CD4-positive, alpha-beta T cell treated with Interleukin-2 at 100 ng/mL for 4 hours (primary cell): Measurements from ENCODE around the gene NDUFA13.

Source experiments
- DNase-seq: peaks from one replicate; pipeline ENCODE4 v3.0.0-alpha.2; 2020; ENCODE audit warnings: low spot score

NDUFA13 gene

GRCh38 chr19:19489804-19490204, 26.2 kb upstream of the NDUFA13 start:
- DNase-seq, result no peak

DNA sequence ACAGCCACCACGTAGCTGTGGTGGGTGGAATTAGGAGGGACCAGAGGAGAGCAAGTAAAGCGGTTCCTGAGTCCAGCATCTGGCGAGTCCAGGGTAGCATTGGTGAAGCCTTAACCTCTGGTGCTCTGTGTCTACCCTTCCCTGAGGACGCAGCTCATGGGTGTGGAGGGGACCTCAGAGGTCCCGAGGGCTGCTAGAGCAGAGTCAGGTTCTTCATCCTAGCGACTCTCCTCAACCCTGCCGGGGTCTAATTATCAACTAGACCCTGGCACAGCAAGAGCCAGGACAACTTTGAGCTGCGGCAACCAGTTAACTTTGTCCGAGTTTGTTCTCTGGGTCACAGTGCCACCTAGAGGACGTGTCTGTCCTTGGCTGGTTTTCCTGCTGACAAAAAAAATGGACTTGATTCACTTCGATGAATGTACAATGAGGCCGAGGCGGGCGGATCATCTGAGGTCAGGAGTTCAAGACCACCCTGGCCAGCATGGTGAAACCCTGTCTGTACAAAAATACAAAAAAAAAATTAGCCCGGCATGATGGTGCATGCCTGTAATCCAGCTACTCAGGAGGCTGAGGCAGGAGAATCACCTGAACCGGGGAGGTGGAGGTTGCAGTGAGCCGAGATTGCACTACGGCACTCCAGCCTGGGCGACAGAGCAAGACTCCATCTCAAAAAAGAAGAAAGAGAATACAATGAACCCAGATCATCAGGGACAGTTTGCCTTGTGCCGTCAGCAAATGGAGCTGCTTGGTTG, 25.6 kb upstream of the NDUFA13 start:
- peak; percentile 86 for DNase-seq

DNA sequence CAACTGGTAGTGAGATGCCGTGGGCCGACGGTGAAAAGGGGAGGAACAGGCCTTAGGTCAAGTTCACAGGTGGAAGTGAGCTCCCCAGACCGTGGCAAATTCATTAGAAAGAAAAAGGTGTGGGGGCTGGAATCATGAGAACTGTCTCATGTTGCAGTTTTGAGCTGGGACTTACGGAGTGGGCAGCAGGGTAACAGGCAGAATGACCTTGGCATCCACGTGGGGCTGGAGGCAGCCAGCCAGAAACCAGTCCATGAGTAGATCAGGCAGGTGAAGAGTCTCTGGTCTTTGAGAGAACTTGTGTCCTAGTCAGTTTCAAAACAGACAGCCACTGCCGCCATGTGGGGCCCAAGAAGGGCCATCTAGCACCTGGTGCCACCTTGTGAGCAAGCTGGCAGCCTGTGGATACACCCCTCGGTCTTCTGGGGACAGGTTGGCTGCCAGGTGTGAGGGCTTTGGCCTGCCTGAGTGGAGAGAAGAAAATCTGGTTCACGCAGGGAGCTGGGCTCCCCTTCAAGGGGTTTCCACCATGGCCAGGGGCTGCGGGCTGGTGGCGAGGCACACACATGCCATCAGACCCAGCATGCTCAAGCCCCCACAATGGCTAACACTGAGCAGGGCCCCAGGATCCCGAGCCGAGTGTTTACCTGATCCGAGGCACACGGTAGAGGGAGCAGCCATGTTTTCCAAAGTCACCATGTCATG, 24.6 kb upstream of the NDUFA13 start:
- DNase-seq, result no peak

GRCh38 chr19:19492026-19492610, 23.9 kb upstream of the NDUFA13 start:
- DNase-seq, result no peak

- no peak for DNase-seq
These were observed 22.0 kb upstream of the NDUFA13 start for GRCh38 chr19:19493841-19494546.

GRCh38 chr19:19495614-19496603, 20.1 kb upstream of the NDUFA13 start:
- no peak for DNase-seq

DNA sequence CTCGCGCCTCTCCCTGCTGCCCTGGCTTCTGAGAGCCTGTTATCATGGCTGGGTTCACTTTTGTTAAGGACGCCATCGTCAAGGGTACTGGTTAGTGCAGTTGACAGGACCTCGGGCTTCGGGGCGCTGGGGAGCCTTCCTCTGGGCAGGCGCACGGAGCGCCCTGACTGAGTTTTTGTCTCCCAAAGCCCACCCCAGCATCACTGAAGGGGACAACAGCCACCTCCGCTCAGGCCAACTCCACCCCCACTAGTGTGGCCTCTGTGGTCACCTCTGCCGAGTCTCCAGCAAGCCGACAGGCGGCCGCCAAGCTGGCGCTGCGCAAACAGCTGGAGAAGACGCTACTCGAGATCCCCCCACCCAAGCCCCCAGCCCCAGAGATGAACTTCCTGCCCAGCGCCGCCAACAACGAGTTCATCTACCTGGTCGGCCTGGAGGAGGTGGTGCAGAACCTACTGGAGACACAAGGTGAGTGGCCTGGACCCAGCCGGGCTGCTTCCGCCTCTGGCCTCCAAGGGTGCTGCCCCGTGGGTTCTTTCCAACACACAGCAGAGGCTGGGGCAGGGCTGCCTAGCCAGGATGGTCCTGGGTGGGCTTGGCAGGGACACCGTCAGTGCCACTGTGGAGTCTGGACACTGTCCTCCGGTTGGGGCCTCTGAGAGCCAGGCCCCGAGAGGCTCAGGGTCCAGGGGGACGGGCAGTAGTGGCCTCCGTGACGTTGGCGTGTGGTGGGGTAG, 17.6 kb upstream of the NDUFA13 start:
- DNase-seq, result no peak

DNA sequence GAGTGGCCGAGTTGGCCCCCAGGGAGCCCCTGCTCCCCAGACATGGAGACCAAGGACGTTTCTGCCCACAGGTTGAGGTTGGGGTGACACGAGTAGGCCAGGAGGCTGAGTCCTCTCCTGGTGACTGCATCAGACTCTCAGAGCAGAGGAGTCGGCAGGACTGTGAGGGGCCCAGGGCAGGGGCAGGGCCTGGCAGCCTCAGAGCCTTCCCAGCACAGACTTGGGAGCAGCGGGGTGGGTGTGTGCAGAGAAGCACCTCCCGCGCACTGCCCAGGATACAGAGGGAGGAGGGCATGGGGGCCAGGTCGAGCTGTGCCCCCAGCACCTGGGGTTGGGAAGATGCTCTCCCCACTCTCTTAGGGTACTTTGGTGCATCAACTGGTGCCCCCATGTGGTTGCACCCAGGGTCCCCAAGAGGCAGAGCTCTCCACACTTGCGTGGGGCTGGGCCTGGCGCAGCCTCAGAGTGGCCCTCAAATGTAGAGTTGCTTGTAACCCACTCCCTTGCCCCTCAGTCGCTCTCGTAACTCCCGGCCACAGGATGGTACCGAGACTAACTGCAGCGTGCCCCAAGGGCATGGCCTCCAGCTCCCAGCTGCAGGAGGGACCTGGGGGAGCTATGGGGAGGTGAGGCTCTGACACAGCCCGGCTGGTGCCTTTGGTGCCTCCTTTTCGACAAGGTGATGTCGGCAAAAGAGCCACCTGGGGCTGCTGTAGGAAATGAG, 16.6 kb upstream of the NDUFA13 start:
- DNase-seq, result no peak

GRCh38 chr19:19500975-19501644, 14.9 kb upstream of the NDUFA13 start:
- DNase-seq, result no peak

GRCh38 chr19:19501798-19502197, 14.2 kb upstream of the NDUFA13 start:
- no peak for DNase-seq

DNA sequence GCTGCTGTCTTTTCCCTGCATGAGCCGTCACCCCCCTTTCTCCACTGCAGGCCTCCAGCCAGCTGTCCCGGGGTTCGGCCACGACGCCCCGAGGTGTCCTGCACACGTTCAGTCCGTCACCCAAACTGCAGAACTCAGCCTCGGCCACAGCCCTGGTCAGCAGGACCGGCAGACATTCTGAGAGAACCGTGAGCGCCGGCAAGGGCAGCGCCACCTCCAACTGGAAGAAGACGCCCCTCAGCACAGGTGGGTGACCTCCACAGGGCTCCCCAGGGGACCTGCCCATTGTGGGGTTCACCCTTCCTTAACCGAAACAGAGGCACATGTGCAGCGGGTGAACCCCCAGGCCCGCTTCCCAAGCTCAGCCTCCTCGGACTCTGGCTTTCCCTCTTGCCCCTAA, 13.7 kb upstream of the NDUFA13 start:
- no peak for DNase-seq

DNA sequence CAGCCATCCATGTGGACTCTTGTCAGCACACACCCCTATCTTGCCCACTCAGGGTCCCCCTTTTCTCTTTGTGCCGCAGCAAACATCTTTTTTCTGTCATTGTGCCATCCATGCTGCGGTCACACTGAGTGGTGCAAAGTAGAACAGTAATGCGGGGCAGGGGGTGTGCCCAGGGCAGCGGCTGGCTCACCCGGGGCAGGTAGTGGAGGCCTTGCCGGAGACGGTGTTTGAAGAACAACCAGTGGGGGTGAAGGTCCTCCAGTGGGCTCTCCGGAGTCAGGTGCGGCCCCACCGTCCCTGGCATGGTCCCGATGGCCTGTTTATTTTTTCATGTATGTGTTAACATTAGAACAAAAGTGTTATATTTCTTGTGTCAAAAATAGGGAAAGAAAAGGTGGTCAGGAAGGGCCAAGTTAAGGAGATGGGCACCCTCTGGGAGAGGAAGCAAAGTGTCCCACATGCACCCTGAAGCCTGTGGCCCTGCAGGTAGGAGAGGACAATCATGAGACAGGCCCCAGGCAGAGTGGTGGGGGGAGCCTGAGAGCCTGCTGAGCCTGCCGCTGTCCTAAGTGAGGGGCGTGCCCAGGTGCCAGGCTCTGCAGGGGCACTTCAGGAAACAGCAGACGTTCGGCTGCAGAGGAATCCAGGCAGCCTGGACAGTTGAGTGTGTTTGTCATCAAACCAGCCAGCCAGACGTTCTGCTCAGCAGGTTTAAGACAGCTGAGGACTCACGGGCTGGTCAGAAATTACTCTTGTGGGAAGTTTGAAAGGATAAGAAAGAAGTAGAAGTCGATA, 13.0 kb upstream of the NDUFA13 start:
- DNase-seq, result no peak

GRCh38 chr19:19504754-19505668, 11.0 kb upstream of the NDUFA13 start:
- DNase-seq, result no peak

DNA sequence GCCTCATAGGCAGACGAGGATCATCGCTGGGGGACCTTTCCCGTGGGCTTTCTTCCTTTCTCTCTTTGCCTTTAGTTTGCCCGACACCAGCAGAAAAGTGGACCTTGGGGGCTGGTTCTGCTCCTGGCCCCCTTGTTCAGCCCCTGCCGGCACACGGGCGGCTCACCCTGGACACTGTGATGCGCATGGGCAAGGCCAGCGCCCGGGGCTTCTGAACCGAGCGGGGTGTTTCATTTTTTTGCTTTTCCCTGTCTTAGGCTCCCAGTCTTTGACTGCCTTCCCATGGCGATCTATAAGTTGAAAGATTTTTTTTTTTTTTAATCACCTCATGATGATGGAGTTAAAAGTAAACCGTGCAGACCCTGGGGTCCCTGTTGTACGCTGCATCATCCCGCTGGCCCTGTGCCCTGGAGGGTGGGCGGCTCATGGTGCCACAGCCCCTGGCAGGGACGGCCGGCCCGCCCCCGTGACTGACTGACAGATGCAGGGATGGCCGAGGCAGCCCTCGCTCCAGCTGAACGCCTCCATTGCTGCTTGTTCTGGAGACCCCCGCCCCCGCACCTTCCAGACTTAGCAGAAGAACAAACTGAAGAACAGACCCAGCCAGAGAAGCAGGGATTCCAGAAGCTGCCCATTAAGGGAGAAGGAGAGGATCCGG, 10.2 kb upstream of the NDUFA13 start:
- DNase-seq, result no peak

GRCh38 chr19:19506592-19506991, 9.4 kb upstream of the NDUFA13 start:
- no peak for DNase-seq

DNA sequence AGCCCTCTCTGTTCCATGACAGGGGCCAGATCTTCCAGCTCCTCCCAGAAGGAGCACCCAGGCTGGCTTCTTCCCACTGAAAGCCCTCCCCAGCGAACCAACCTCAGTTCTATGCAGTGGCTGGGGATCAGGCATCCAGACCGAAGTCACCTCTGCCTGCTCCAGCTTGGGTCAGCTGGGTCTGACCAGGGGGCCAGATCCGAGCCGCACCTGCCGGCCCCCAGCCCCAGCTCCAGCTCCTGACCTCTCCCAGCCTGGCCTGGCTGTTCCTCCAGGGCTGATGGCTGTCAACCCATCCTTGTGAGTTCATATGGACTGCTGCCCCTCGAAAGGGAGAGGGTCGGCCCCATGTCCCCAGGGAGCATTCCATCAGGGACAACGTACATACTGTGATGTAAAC, 8.7 kb upstream of the NDUFA13 start:
- DNase-seq, result no peak

DNA sequence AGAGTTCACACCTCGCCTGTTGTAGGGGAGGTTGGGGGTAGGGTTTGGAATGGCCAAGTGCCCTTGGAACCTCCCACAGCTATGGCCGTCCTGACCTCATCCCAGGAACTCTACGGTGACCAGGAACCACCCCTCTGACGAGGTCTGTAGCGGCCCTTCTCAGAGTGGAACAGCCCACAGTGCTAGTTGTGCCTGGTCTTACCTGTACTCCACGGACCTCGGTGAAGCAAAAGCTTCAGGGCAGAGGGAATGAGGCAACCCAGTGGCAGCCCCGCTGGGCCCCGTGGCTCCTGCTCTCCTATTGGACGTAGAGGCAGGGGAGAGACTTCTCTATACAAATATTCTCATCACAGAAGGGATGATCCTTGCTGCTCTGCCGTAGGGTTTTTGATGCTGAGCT, 7.8 kb upstream of the NDUFA13 start:
- no peak for DNase-seq
